ENCODE results near the gene STIL.
"Not testable (repeated sequence)": the region's sequence is repeated elsewhere in the genome, so short reads cannot be mapped to it uniquely, and the experiment has no call there.

STIL gene

GRCh38 chr1:47216278-47217059 is 97.5 kb downstream of the STIL start:
- no peak for DNase-seq

- no peak for DNase-seq
Measured at GRCh38 chr1:47215713-47216112, 98.2 kb downstream of the STIL start.

GRCh38 chr1:47214549-47214948 is 99.4 kb downstream of the STIL start:
- no peak for DNase-seq

GRCh38 chr1:47213230-47213963 is 100.5 kb downstream of the STIL start:
- no peak for DNase-seq

- no peak for DNase-seq
Measured at GRCh38 chr1:47212636-47213229, 101.2 kb downstream of the STIL start.

GRCh38 chr1:47211796-47212269 is 102.1 kb downstream of the STIL start:
- no peak for DNase-seq

- DNase-seq = no peak
Measured at GRCh38 chr1:47210666-47211065, 103.3 kb downstream of the STIL start.

GRCh38 chr1:47209725-47210325 is 104.1 kb downstream of the STIL start:
- DNase-seq = no peak

GRCh38 chr1:47209091-47209490 is 104.9 kb downstream of the STIL start:
- no peak for DNase-seq

GRCh38 chr1:47208374-47208850 is 105.5 kb downstream of the STIL start:
- no peak for DNase-seq

GRCh38 chr1:47207803-47208373 is 106.1 kb downstream of the STIL start:
- no peak for DNase-seq

GRCh38 chr1:47205918-47206317 is 108.0 kb downstream of the STIL start:
- DNase-seq = no peak

- not testable (repeated sequence) for DNase-seq
Measured at GRCh38 chr1:47203504-47203903, 110.4 kb downstream of the STIL start.

- DNase-seq = no peak
Measured at GRCh38 chr1:47201179-47201578, 112.8 kb downstream of the STIL start.

Data from NCI-H1048 (cell line).